COLO668 (cell line): Measurements from ENCODE around the gene ARL3.
"Not testable (repeated sequence)": the region's sequence is repeated elsewhere in the genome, so short reads cannot be mapped to it uniquely, and the experiment has no call there.

ENCODE experiments used
- DNase-seq: peaks from one replicate; lab custom pipeline; 2025; ENCODE audit not compliant: unreplicated experiment; lab: John Stamatoyannopoulos, UW

The ARL3 gene

GRCh38 chr10:102713814-102714620 is at the start of gene ARL3:
Gene ARL3, minus strand, starts transcription at chr10:102714397. Its CDS starts 122 bp downstream, at chr10:102714275.
- DNase-seq = peak; percentile 97

- DNase-seq = no peak
These were observed 48.9 kb upstream of the ARL3 start for GRCh38 chr10:102763037-102763607.

GRCh38 chr10:102762401-102763015 is 48.3 kb upstream of the ARL3 start:
- no peak for DNase-seq

- DNase-seq = no peak
These were observed 47.8 kb upstream of the ARL3 start for GRCh38 chr10:102761981-102762380.

GRCh38 chr10:102759497-102760210 is 45.5 kb upstream of the ARL3 start:
- no peak for DNase-seq

GRCh38 chr10:102758933-102759262 is 44.7 kb upstream of the ARL3 start:
- DNase-seq = not testable (repeated sequence)

- DNase-seq = no peak
These were observed 44.2 kb upstream of the ARL3 start for GRCh38 chr10:102758240-102758932.

- DNase-seq = no peak
These were observed 43.1 kb upstream of the ARL3 start for GRCh38 chr10:102757323-102757722.

GRCh38 chr10:102753718-102754117 is 39.5 kb upstream of the ARL3 start:
- DNase-seq = no peak

- no peak for DNase-seq
These were observed 38.9 kb upstream of the ARL3 start for GRCh38 chr10:102752934-102753664.

- DNase-seq = no peak
These were observed 38.2 kb upstream of the ARL3 start for GRCh38 chr10:102752266-102752930.

GRCh38 chr10:102745157-102745556 is 31.0 kb upstream of the ARL3 start:
- no peak for DNase-seq

GRCh38 chr10:102744374-102745051 is 30.3 kb upstream of the ARL3 start:
- no peak for DNase-seq

GRCh38 chr10:102743588-102744373 is 29.6 kb upstream of the ARL3 start, which contains the start of gene WBP1L:
Gene WBP1L, plus strand, starts transcription at chr10:102743948. Its CDS starts 106 bp downstream, at chr10:102744054.
- peak; percentile 90 for DNase-seq

GRCh38 chr10:102743078-102743587 is 28.9 kb upstream of the ARL3 start:
- no peak for DNase-seq

- DNase-seq = not testable (repeated sequence)
These were observed 28.1 kb upstream of the ARL3 start for GRCh38 chr10:102742313-102742712.

GRCh38 chr10:102741726-102742237 is 27.6 kb upstream of the ARL3 start:
- no peak for DNase-seq

- no peak for DNase-seq
These were observed 26.0 kb upstream of the ARL3 start for GRCh38 chr10:102740229-102740628.
